Ishikawa (cell line): Measurements from ENCODE around the gene IL3RA.

ENCODE experiments used
- CEBPB ChIP-seq: IDR thresholded peaks from 2 replicates; pipeline ENCODE4 v1.6.1; 2012
- CREB1 ChIP-seq: IDR thresholded peaks from 2 replicates; pipeline ENCODE4 v1.6.1; 2012; ENCODE audit warnings: low read depth
- EGR1 ChIP-seq: IDR thresholded peaks from 2 replicates; pipeline ENCODE4 v1.6.1; 2012
- EP300 ChIP-seq: IDR thresholded peaks from 2 replicates; pipeline ENCODE4 v1.6.1; 2012; ENCODE audit warnings: borderline replicate concordance
- TAF1 ChIP-seq: IDR thresholded peaks from 2 replicates; pipeline ENCODE4 v1.6.1; 2012; ENCODE audit warnings: low read depth, mild to moderate bottlenecking
- TEAD4 ChIP-seq: IDR thresholded peaks from 2 replicates; pipeline ENCODE4 v1.6.1; 2012
- YY1 ChIP-seq: IDR thresholded peaks from 2 replicates; pipeline ENCODE4 v1.6.1; 2012; ENCODE audit warnings: low read depth
- ZBTB7A ChIP-seq: IDR thresholded peaks from 2 replicates; pipeline ENCODE4 v1.6.1; 2012; ENCODE audit warnings: low read depth
- TF ChIP-seq, protein P1 (sequence below): IDR thresholded peaks from 2 replicates; pipeline ENCODE4 v1.6.1; 2012; ENCODE audit warnings: low read depth, mild to moderate bottlenecking
- TF ChIP-seq, protein P2 (sequence below): IDR thresholded peaks from 2 replicates; pipeline ENCODE4 v1.6.1; 2012

DNA sequence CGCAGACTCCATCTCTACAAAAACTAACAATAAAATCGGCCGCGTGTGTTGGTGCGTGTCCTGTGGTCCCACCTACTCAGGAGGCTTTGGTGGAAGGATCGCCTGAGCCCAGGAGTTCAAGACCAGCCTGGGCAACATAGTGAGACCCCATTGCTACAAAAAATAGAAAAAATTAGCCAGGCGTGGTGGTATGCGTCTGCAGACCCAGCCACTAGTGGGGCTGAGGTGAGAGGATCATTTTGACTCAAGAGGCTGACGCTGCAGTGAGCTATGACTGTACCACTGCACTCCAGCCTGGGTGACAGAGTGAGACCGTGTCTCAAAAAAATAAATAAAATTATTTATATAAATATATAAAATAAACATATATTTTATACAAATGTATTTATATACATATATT, 93.9 kb downstream of the IL3RA start:
- TF ChIP-seq TAF1 = no peak
- no peak for TF ChIP-seq YY1
- TF ChIP-seq, protein P1, sequence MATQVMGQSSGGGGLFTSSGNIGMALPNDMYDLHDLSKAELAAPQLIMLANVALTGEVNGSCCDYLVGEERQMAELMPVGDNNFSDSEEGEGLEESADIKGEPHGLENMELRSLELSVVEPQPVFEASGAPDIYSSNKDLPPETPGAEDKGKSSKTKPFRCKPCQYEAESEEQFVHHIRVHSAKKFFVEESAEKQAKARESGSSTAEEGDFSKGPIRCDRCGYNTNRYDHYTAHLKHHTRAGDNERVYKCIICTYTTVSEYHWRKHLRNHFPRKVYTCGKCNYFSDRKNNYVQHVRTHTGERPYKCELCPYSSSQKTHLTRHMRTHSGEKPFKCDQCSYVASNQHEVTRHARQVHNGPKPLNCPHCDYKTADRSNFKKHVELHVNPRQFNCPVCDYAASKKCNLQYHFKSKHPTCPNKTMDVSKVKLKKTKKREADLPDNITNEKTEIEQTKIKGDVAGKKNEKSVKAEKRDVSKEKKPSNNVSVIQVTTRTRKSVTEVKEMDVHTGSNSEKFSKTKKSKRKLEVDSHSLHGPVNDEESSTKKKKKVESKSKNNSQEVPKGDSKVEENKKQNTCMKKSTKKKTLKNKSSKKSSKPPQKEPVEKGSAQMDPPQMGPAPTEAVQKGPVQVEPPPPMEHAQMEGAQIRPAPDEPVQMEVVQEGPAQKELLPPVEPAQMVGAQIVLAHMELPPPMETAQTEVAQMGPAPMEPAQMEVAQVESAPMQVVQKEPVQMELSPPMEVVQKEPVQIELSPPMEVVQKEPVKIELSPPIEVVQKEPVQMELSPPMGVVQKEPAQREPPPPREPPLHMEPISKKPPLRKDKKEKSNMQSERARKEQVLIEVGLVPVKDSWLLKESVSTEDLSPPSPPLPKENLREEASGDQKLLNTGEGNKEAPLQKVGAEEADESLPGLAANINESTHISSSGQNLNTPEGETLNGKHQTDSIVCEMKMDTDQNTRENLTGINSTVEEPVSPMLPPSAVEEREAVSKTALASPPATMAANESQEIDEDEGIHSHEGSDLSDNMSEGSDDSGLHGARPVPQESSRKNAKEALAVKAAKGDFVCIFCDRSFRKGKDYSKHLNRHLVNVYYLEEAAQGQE = no peak
- no peak for TF ChIP-seq EP300
- TF ChIP-seq EGR1 = no peak
- TF ChIP-seq, protein P2, sequence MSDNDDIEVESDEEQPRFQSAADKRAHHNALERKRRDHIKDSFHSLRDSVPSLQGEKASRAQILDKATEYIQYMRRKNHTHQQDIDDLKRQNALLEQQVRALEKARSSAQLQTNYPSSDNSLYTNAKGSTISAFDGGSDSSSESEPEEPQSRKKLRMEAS = no peak
- TF ChIP-seq CEBPB = no peak
- TF ChIP-seq TEAD4 = no peak
- TF ChIP-seq CREB1 = no peak
- no peak for TF ChIP-seq ZBTB7A
